ENCODE results near the gene TMOD2. TPM values are rescaled to one million over a fixed set of nuclear protein-coding genes. Genes with fewer than 3 reads are reported as not detected.

Gene TMOD2
- polyA plus RNA-seq, 3 donors: 4.6 to 4.9 (median 4.9) TPM

GRCh38 chr15:51799282-51800252 lies 48.2 kb downstream of the TMOD2 start:
- DNase-seq (ENCODE audit: extremely low read depth in 1 of 11, low read depth in 9 of 11, low spot score in 4 of 11): peak in 1 of 11 donors; percentile 12

- DNase-seq (ENCODE audit: extremely low read depth in 1 of 11, low read depth in 9 of 11, low spot score in 4 of 11): no peak
These were observed 50.0 kb downstream of the TMOD2 start for GRCh38 chr15:51801391-51801835.

- DNase-seq (ENCODE audit: extremely low read depth in 1 of 11, low read depth in 9 of 11, low spot score in 4 of 11): no peak
These were observed 51.2 kb downstream of the TMOD2 start for GRCh38 chr15:51802593-51802992.

GRCh38 chr15:51803965-51804364 lies 52.6 kb downstream of the TMOD2 start:
- DNase-seq (ENCODE audit: extremely low read depth in 1 of 11, low read depth in 9 of 11, low spot score in 4 of 11): no peak

GRCh38 chr15:51806123-51806522 lies 54.7 kb downstream of the TMOD2 start:
- no peak for DNase-seq (ENCODE audit: extremely low read depth in 1 of 11, low read depth in 9 of 11, low spot score in 4 of 11)

- DNase-seq (ENCODE audit: extremely low read depth in 1 of 11, low read depth in 9 of 11, low spot score in 4 of 11): no peak
These were observed 58.1 kb downstream of the TMOD2 start for GRCh38 chr15:51809457-51809856.

GRCh38 chr15:51812598-51812997 lies 61.2 kb downstream of the TMOD2 start:
- DNase-seq (ENCODE audit: extremely low read depth in 1 of 11, low read depth in 9 of 11, low spot score in 4 of 11): no peak

- no peak for DNase-seq (ENCODE audit: extremely low read depth in 1 of 11, low read depth in 9 of 11, low spot score in 4 of 11)
These were observed 63.2 kb downstream of the TMOD2 start for GRCh38 chr15:51814606-51815005.

GRCh38 chr15:51816611-51817010 lies 65.2 kb downstream of the TMOD2 start:
- no peak for DNase-seq (ENCODE audit: extremely low read depth in 1 of 11, low read depth in 9 of 11, low spot score in 4 of 11)

- no peak for DNase-seq (ENCODE audit: extremely low read depth in 1 of 11, low read depth in 9 of 11, low spot score in 4 of 11)
These were observed 66.8 kb downstream of the TMOD2 start for GRCh38 chr15:51818150-51818549.

- no peak for DNase-seq (ENCODE audit: extremely low read depth in 1 of 11, low read depth in 9 of 11, low spot score in 4 of 11)
These were observed 74.3 kb downstream of the TMOD2 start for GRCh38 chr15:51825698-51826097.

GRCh38 chr15:51828621-51829375 lies 77.4 kb downstream of the TMOD2 start:
- DNase-seq (ENCODE audit: extremely low read depth in 1 of 11, low read depth in 9 of 11, low spot score in 4 of 11): no peak

GRCh38 chr15:51829376-51830275 lies 78.2 kb downstream of the TMOD2 start, which contains the start of gene TMOD3:
Gene TMOD3, plus strand, starts transcription at chr15:51829653. Its CDS starts 33,232 bp downstream, at chr15:51862885.
- peak; percentile 75 to 90 (median 84) for DNase-seq (ENCODE audit: extremely low read depth in 1 of 11, low read depth in 9 of 11, low spot score in 4 of 11)

- peak; percentile 43 to 86 (median 74) for DNase-seq (ENCODE audit: extremely low read depth in 1 of 11, low read depth in 9 of 11, low spot score in 4 of 11)
These were observed 78.9 kb downstream of the TMOD2 start for GRCh38 chr15:51830276-51830806.

- DNase-seq (ENCODE audit: extremely low read depth in 1 of 11, low read depth in 9 of 11, low spot score in 4 of 11): no peak
These were observed 82.4 kb downstream of the TMOD2 start for GRCh38 chr15:51833772-51834171.

GRCh38 chr15:51837792-51838251 lies 86.4 kb downstream of the TMOD2 start:
- peak in 8 of 11 donors; percentile 13 to 28 (median 18) for DNase-seq (ENCODE audit: extremely low read depth in 1 of 11, low read depth in 9 of 11, low spot score in 4 of 11)

GRCh38 chr15:51838270-51838669 lies 86.9 kb downstream of the TMOD2 start:
- DNase-seq (ENCODE audit: extremely low read depth in 1 of 11, low read depth in 9 of 11, low spot score in 4 of 11): no peak

GRCh38 chr15:51840692-51841091 lies 89.3 kb downstream of the TMOD2 start:
- no peak for DNase-seq (ENCODE audit: extremely low read depth in 1 of 11, low read depth in 9 of 11, low spot score in 4 of 11)

All from renal cortex interstitium (tissue), 11 donors.